ENCODE data around the gene RUSC1. TPM values are rescaled to one million over a fixed set of nuclear protein-coding genes. Genes with fewer than 3 reads are reported as not detected.
A peak's percentile ranks its signal among the peaks of the same experiment; 100 is the strongest.

The RUSC1 gene
- total RNA-seq, 1 donor from 2014 or later = 48.0 TPM

DNA sequence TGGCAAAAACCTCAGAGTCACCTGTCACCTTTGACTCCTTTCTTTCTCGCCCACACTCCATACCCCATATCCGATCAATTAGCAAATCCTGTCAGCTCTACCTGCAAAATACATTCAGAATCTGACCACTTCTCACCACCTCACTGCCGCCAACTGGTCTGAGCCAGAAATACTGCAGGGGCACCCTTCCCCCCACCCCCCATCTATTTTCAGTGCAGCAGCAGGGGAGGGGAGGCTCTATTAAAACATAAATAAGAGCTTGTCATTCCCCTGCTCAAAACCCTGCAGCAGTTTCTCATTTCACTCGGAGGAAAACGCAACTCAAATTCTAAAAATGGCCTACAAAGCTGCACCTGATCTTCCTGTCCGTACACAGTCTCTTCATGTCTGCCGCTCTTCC is 23.3 kb upstream of the RUSC1 start:
- peaks cover 55% of the 10 kb centered on the region for H3K27me3 Mint-ChIP-seq (ENCODE audit: low read depth, unreplicated experiment)
- Histone ChIP-seq H3K36me3 (ENCODE audit: insufficient read depth, low read length) (no peaks in the 10 kb centered on the region), H2AFZ (ENCODE audit: low read depth, low read length) (no peak overlapping the region), H3K27ac (ENCODE audit: low read depth, low read length) (no peak overlapping the region), H3K9ac (ENCODE audit: low read length) (no peak overlapping the region), H4K20me1 (ENCODE audit: insufficient read depth, low read length) (no peaks in the 10 kb centered on the region), H3K4me3 (ENCODE audit: insufficient read depth, low read depth, low read length) (no peak overlapping the region), H3K27me3 (ENCODE audit: insufficient read depth, low read length) (peaks cover 37% of the 10 kb centered on the region), H3K4me1 (ENCODE audit: insufficient read depth, low read length) (no peaks in the 10 kb centered on the region), H3K4me2 (ENCODE audit: low read length) (no peak overlapping the region), H3K9me3 (ENCODE audit: insufficient read depth, low read depth, low read length) (peaks cover 3% of the 10 kb centered on the region), H3K79me2 (ENCODE audit: insufficient read depth, low read length) (no peaks in the 10 kb centered on the region)
- H3K27ac Mint-ChIP-seq (ENCODE audit: unreplicated experiment) = no peak overlapping the region
- peaks cover 7% of the 10 kb centered on the region for H3K36me3 Mint-ChIP-seq (ENCODE audit: low read depth, unreplicated experiment)
- TF ChIP-seq, protein P1, sequence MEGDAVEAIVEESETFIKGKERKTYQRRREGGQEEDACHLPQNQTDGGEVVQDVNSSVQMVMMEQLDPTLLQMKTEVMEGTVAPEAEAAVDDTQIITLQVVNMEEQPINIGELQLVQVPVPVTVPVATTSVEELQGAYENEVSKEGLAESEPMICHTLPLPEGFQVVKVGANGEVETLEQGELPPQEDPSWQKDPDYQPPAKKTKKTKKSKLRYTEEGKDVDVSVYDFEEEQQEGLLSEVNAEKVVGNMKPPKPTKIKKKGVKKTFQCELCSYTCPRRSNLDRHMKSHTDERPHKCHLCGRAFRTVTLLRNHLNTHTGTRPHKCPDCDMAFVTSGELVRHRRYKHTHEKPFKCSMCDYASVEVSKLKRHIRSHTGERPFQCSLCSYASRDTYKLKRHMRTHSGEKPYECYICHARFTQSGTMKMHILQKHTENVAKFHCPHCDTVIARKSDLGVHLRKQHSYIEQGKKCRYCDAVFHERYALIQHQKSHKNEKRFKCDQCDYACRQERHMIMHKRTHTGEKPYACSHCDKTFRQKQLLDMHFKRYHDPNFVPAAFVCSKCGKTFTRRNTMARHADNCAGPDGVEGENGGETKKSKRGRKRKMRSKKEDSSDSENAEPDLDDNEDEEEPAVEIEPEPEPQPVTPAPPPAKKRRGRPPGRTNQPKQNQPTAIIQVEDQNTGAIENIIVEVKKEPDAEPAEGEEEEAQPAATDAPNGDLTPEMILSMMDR (IDR thresholded peaks at IDR 0.05; ENCODE audit: insufficient read depth, low read depth, low read length) = no peak
- no peak for TF ChIP-seq EZH2 (IDR thresholded peaks at IDR 0.05; ENCODE audit: insufficient read depth, low read length)
- peak overlapping the region; percentile 17 for H3K4me3 Mint-ChIP-seq (ENCODE audit: unreplicated experiment)
- no peak for FAIRE-seq
- DNase-seq (ENCODE audit: low read depth) = no peak
- H3K9me3 Mint-ChIP-seq (ENCODE audit: unreplicated experiment) = peaks cover 3% of the 10 kb centered on the region
- no peaks in the 10 kb centered on the region for H3K4me1 Mint-ChIP-seq (ENCODE audit: low read depth, unreplicated experiment)

DNA sequence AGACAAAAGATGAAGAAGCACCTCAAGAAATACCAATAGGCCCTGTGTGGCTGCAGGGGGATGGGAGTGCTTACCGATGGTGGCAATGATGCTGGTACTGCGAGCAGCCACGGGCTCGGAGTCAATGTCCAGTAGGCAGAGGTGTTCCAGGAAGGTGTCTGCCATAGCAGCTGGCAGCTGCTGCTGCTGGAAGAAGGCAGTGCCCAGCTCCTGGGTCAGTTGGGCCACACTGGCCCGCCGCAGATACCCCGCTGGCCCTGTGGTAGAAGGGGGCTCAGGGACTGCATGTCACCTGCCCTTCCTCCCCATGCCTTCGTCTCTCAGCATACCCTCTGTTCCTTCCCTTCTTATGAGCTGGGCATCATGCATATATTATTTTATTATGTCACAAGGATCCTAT is 20.7 kb upstream of the RUSC1 start:
- Histone ChIP-seq H3K4me1 (ENCODE audit: insufficient read depth, low read length) (no peaks in the 10 kb centered on the region), H3K27ac (ENCODE audit: low read depth, low read length) (no peak overlapping the region), H3K4me2 (ENCODE audit: low read length) (no peak overlapping the region), H3K9me3 (ENCODE audit: insufficient read depth, low read depth, low read length) (no peaks in the 10 kb centered on the region), H3K36me3 (ENCODE audit: insufficient read depth, low read length) (no peaks in the 10 kb centered on the region), H2AFZ (ENCODE audit: low read depth, low read length) (no peak overlapping the region), H3K79me2 (ENCODE audit: insufficient read depth, low read length) (no peaks in the 10 kb centered on the region), H3K9ac (ENCODE audit: low read length) (no peak overlapping the region), H4K20me1 (ENCODE audit: insufficient read depth, low read length) (no peaks in the 10 kb centered on the region), H3K4me3 (ENCODE audit: insufficient read depth, low read depth, low read length) (no peak overlapping the region), H3K27me3 (ENCODE audit: insufficient read depth, low read length) (peaks cover 21% of the 10 kb centered on the region)
- FAIRE-seq (no peak), DNase-seq (ENCODE audit: low read depth) (no peak)
- Mint-ChIP-seq H3K27me3 (ENCODE audit: low read depth, unreplicated experiment) (peaks cover 33% of the 10 kb centered on the region), H3K36me3 (ENCODE audit: low read depth, unreplicated experiment) (peaks cover 2% of the 10 kb centered on the region), H3K4me3 (ENCODE audit: unreplicated experiment) (no peak overlapping the region), H3K9me3 (ENCODE audit: unreplicated experiment) (peaks cover 5% of the 10 kb centered on the region), H3K4me1 (ENCODE audit: low read depth, unreplicated experiment) (no peaks in the 10 kb centered on the region), H3K27ac (ENCODE audit: unreplicated experiment) (no peak overlapping the region)
- TF ChIP-seq, protein P1 (IDR thresholded peaks at IDR 0.05; ENCODE audit: insufficient read depth, low read depth, low read length) = no peak
- TF ChIP-seq EZH2 (IDR thresholded peaks at IDR 0.05; ENCODE audit: insufficient read depth, low read length) = no peak

DNA sequence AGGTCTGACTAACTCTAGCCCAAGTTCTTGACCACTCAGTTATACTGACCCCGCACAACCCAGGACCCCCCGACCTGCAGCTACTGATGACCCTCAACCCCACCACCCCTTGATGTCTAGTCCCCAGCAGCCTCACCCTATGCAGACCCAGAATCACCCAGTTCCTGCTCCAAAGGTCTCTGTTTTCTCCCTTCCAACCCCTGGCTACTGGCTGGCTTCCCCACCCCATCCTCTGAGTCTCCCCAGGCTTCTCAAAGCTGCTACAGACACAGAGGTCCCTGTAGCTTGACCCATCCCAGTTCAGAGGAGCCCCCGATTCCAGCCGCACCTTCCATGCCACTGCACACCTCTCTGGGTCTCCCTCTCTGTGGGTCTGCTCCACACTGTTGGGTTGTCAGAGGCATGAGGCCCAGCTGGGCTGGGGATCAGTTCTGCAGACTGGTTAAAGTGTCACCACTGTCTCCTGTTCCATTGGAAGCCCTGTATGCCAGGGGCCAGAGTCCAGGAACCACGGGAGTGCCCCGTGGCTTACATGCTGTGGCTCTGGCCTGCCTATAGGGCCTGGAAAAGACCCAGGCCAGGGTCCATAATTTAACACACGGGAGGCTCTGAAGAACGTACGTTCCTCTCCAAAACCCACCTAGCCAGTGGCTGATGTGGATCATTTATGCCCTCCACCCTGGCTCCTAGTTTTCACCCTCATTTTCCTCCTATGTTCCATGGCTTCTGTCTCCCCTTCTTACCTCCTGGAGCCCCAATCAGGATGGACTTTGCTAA is 20.0 kb upstream of the RUSC1 start:
- Mint-ChIP-seq H3K4me1 (ENCODE audit: low read depth, unreplicated experiment) (peaks cover under 1% of the 10 kb centered on the region), H3K27ac (ENCODE audit: unreplicated experiment) (no peak overlapping the region), H3K27me3 (ENCODE audit: low read depth, unreplicated experiment) (peaks cover 28% of the 10 kb centered on the region), H3K9me3 (ENCODE audit: unreplicated experiment) (peaks cover 3% of the 10 kb centered on the region), H3K4me3 (ENCODE audit: unreplicated experiment) (no peak overlapping the region), H3K36me3 (ENCODE audit: low read depth, unreplicated experiment) (no peaks in the 10 kb centered on the region)
- H3K9me3 ChIP-seq (ENCODE audit: insufficient read depth, low read depth, low read length) = no peaks in the 10 kb centered on the region
- no peak for FAIRE-seq
- H2AFZ ChIP-seq (ENCODE audit: low read depth, low read length) = no peak overlapping the region
- H3K9ac ChIP-seq (ENCODE audit: low read length) = no peak overlapping the region
- no peaks in the 10 kb centered on the region for H3K79me2 ChIP-seq (ENCODE audit: insufficient read depth, low read length)
- H4K20me1 ChIP-seq (ENCODE audit: insufficient read depth, low read length) = no peaks in the 10 kb centered on the region
- H3K4me2 ChIP-seq (ENCODE audit: low read length) = no peak overlapping the region
- no peak overlapping the region for H3K27ac ChIP-seq (ENCODE audit: low read depth, low read length)
- no peak for TF ChIP-seq EZH2 (IDR thresholded peaks at IDR 0.05; ENCODE audit: insufficient read depth, low read length)
- TF ChIP-seq, protein P1 (IDR thresholded peaks at IDR 0.05; ENCODE audit: insufficient read depth, low read depth, low read length) = no peak
- H3K4me1 ChIP-seq (ENCODE audit: insufficient read depth, low read length) = no peaks in the 10 kb centered on the region
- H3K36me3 ChIP-seq (ENCODE audit: insufficient read depth, low read length) = no peaks in the 10 kb centered on the region
- DNase-seq (ENCODE audit: low read depth) = no peak
- peaks cover 13% of the 10 kb centered on the region for H3K27me3 ChIP-seq (ENCODE audit: insufficient read depth, low read length)
- H3K4me3 ChIP-seq (ENCODE audit: insufficient read depth, low read depth, low read length) = no peak overlapping the region

Measured in astrocyte (in vitro differentiated cells and primary cell).